Activated naive CD4-positive, alpha-beta T cell treated with Interleukin-2 at 50 U/mL for 16 hours (primary cell): ENCODE measurements around the gene EIF5A.
A peak's percentile ranks its signal among the peaks of the same experiment; 100 is the strongest.
"Not testable (repeated sequence)": the region's sequence is repeated elsewhere in the genome, so short reads cannot be mapped to it uniquely, and the experiment has no call there.

Experiments used
- DNase-seq: peaks from one replicate; pipeline ENCODE4 v3.0.0-alpha.2; 2020

The EIF5A gene

GRCh38 chr17:7332600-7333069, 25.2 kb downstream of the EIF5A start:
- DNase-seq, result not testable (repeated sequence)

GRCh38 chr17:7334938-7335538, 27.6 kb downstream of the EIF5A start:
- no peak for DNase-seq

GRCh38 chr17:7335765-7336164, 28.3 kb downstream of the EIF5A start:
- DNase-seq, result not testable (repeated sequence)

- peak; percentile 86 for DNase-seq
These were observed 29.1 kb downstream of the EIF5A start, which contains the start of gene ACAP1 for GRCh38 chr17:7336240-7337175. ACAP1 (plus strand) TSS chr17:7336529; CDS start chr17:7336735, 206 bp downstream.

- not testable (repeated sequence) for DNase-seq
These were observed 30.2 kb downstream of the EIF5A start for GRCh38 chr17:7337600-7337999.

- no peak for DNase-seq
These were observed 32.8 kb downstream of the EIF5A start for GRCh38 chr17:7340179-7340578.

GRCh38 chr17:7341842-7342241, 34.4 kb downstream of the EIF5A start:
- DNase-seq, result no peak

- DNase-seq, result no peak
These were observed 35.8 kb downstream of the EIF5A start for GRCh38 chr17:7343250-7343649.

- DNase-seq, result no peak
These were observed 39.6 kb downstream of the EIF5A start for GRCh38 chr17:7346761-7347614.

GRCh38 chr17:7347630-7348477, 40.4 kb downstream of the EIF5A start:
- no peak for DNase-seq

- no peak for DNase-seq
These were observed 41.2 kb downstream of the EIF5A start for GRCh38 chr17:7348478-7349242.

- peak; percentile 72 for DNase-seq
These were observed 44.5 kb downstream of the EIF5A start, which contains the start of gene KCTD11 for GRCh38 chr17:7351665-7352502. KCTD11 (plus strand) TSS chr17:7352162.

GRCh38 chr17:7352503-7352889, 45.1 kb downstream of the EIF5A start:
- no peak for DNase-seq

- DNase-seq, result no peak
These were observed 45.6 kb downstream of the EIF5A start for GRCh38 chr17:7352910-7353635.

- peak; percentile 33 for DNase-seq
These were observed 46.9 kb downstream of the EIF5A start for GRCh38 chr17:7354262-7354843.

- no peak for DNase-seq
These were observed 47.6 kb downstream of the EIF5A start, which contains the start of gene TMEM95 for GRCh38 chr17:7355053-7355452. TMEM95 (plus strand) TSS chr17:7355156; CDS start chr17:7355205, 49 bp downstream.

GRCh38 chr17:7355573-7355972, 48.1 kb downstream of the EIF5A start:
- DNase-seq, result no peak

GRCh38 chr17:7356072-7356549, 48.7 kb downstream of the EIF5A start:
- DNase-seq, result peak; percentile 86

- DNase-seq, result no peak
These were observed 49.3 kb downstream of the EIF5A start for GRCh38 chr17:7356756-7357155.
